NB4 (cell line): ENCODE measurements around the gene RBM26.

Experiments used
- DNase-seq: peaks from one replicate; pipeline ENCODE4 v3.0.0; 2010; ENCODE audit warnings: low read depth
- H3K4me3 ChIP-seq: one replicate; pipeline ENCODE4 v1.5.1; 2011; ENCODE audit warnings: mild to moderate bottlenecking, low read depth, low read length, moderate library complexity
- MAX ChIP-seq: IDR thresholded peaks from 2 replicates; pipeline ENCODE4 v1.6.1; 2011; ENCODE audit warnings: low read depth, low read length
- MYC ChIP-seq: IDR thresholded peaks from 2 replicates; pipeline ENCODE4 v1.6.1; 2011; ENCODE audit warnings: low read depth, low read length
- POLR2A ChIP-seq: IDR thresholded peaks from 2 replicates; pipeline ENCODE4 v1.6.1; 2011; ENCODE audit warnings: mild to moderate bottlenecking; ENCODE audit not compliant: insufficient read length; ENCODE audit errors: extremely low read depth
- TF ChIP-seq, protein P1 (sequence below): IDR thresholded peaks from one replicate; pipeline ENCODE4 v1.5.1; 2012; ENCODE audit warnings: low read depth, low read length

RBM26 gene

GRCh38 chr13:79395881-79396280, 10.2 kb downstream of the RBM26 start:
- H3K4me3 ChIP-seq: no peak overlapping the region
- DNase-seq: peak; percentile 23
- TF ChIP-seq MYC (no peak), POLR2A (no peak)
- TF ChIP-seq, protein P1, sequence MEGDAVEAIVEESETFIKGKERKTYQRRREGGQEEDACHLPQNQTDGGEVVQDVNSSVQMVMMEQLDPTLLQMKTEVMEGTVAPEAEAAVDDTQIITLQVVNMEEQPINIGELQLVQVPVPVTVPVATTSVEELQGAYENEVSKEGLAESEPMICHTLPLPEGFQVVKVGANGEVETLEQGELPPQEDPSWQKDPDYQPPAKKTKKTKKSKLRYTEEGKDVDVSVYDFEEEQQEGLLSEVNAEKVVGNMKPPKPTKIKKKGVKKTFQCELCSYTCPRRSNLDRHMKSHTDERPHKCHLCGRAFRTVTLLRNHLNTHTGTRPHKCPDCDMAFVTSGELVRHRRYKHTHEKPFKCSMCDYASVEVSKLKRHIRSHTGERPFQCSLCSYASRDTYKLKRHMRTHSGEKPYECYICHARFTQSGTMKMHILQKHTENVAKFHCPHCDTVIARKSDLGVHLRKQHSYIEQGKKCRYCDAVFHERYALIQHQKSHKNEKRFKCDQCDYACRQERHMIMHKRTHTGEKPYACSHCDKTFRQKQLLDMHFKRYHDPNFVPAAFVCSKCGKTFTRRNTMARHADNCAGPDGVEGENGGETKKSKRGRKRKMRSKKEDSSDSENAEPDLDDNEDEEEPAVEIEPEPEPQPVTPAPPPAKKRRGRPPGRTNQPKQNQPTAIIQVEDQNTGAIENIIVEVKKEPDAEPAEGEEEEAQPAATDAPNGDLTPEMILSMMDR: no peak

- peak overlapping the region; percentile 37 for H3K4me3 ChIP-seq
- TF ChIP-seq POLR2A (peak; percentile 27), MAX (peak; percentile 99), MYC (peak; percentile 97)
- TF ChIP-seq, protein P1: no peak
- DNase-seq: peak; percentile 96
These were observed 12.3 kb downstream of the RBM26 start for GRCh38 chr13:79393564-79394249.

DNA sequence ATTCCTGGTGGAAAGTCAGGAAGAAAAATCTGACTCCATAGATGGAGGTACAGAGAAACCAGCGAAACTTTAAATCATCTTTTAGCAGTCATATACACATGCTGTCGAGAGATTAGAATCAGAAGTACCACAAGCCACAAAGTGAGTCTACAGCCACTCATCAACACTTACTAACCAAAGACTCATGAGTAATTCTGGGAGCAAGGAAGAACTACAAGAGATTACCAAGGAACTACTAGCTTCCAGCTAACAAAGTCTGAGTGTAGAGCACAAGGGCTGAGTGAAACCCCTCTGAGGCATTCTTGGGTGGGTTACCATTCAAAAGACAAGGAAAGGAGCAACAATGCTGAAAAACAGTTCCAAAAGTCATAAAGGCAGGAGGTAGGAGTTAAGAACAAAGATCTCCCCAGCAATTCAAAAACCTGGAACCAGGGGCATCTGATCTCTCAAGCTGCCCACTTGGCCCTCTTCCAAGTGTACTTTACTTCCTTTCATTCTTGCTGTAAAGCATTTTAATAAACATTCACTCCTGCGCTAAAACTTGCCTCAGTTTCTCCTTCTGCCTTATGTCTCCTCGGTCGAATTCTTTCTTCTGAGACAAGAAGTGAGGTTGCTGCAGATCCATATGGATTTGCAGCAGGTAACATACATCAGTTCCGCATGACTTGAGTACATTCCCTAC, 13.0 kb downstream of the RBM26 start:
- peak; percentile 8; the same call in 1 of the 2 replicates for TF ChIP-seq MAX
- TF ChIP-seq, protein P1: no peak
- no peak for TF ChIP-seq POLR2A
- no peak; the same call in 1 of the 2 replicates for TF ChIP-seq MYC

DNA sequence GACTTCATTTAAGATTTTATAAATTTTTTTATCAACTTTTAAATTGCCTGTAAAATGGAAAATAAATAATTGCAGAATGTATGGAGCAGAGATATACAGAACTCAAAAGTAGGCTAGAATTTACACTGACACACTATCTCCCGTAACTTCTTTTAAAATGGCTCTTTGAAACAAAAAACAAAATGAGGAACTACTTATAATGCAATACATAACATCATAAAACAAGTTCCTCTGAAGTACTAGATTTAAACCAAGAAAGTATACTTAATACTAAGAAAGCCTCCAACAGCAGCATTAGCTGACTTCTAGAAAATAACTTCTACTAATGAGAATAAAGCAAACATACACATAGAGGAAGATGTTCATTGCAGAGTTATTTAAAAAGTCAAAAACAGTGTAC, 17.0 kb downstream of the RBM26 start:
- H3K4me3 ChIP-seq: no peak overlapping the region
- peak; percentile 58 for DNase-seq
- TF ChIP-seq MAX (no peak), POLR2A (no peak), MYC (no peak)
- TF ChIP-seq, protein P1: no peak

More for the DNA sequence above, 13.0 kb downstream of the RBM26 start:
- DNase-seq: peak; percentile 68
- H3K4me3 ChIP-seq: peak overlapping the region; percentile 21

GRCh38 chr13:79387853-79388252, 18.2 kb downstream of the RBM26 start:
- H3K4me3 ChIP-seq: no peak overlapping the region
- no peak for DNase-seq
- TF ChIP-seq POLR2A (no peak), MAX (no peak), MYC (no peak)
- TF ChIP-seq, protein P1: no peak
